ENCODE data around the gene NDFIP1.

Gene NDFIP1

DNA sequence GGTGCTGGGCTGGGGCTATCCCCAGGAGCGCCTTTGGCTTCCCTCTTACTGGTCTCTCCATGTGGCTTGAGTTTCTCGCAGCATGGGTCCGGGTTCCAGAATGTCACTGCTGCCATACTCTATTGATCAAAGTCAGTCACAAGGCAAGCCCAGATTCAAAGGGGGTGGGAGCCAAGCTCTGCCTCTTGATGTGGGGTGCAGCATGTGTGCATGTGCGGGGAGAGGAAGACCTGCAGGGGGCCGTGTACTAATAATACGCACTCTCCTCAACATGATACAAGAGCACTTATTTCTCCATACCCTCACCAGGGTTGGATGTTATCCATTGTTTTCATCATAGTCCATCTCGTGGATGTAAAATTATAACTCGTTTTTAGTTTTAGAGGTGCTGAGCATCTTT, 81.2 kb downstream of the NDFIP1 start:
- DNase-seq (ENCODE audit: low spot score) = no peak

DNA sequence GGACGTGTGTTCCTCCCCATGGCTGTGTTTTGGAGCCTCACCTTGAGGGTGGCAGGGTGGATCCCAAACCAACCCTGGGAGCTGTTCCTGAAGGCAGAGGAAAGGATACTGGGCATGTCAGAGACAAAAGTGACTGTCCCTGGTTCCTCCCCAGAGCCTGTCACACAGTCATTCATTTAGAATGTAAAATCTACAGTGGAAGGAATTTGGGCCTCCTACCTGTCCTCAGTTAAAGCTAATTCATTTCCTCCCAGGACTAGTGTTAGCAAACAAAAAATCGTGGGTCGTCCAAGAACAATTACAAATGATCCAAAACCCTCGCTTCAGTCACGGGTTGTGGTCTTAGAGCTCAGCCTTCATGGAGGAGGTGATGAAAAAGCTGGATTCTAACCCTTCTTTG, 83.2 kb downstream of the NDFIP1 start:
- no peak for DNase-seq (ENCODE audit: low spot score)

DNA sequence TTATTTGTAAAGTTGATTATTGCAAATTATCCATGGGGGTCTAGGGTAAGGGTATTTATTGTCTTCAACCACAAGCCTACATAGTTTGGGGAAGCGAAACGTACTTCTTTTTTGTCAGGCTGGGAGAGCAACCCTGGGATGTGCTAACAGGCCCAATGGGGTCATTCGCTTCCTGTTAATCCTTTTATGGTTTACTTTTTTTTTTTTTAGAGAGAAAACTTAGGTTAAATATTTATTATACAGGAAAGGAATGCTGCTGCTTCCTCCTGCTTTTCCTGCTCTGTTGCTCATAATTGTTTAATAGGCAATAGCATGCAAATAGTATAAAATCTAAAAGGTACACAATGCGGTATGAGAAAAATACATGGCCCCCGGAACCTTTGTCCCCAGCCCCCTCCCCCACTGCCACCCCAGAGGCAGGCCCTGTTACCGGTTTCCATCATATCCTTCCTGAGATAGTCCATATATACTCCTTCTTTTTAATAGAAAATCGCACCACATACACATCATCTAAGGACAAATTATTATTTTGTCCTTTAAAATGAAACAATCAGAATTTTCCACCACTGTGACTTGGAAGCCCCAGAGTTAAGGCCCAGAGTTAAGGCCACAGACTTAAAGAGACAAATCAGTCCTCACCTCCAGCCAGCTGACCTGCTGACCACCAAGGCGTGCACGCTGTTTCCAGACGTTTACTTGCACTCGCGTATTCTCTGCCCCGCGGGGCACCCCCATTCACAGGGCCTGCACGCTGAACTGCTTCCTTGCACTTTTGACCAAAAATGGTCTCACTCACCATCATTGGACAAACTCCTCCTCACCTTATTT, 83.9 kb downstream of the NDFIP1 start:
- DNase-seq (ENCODE audit: low spot score) = no peak

DNA sequence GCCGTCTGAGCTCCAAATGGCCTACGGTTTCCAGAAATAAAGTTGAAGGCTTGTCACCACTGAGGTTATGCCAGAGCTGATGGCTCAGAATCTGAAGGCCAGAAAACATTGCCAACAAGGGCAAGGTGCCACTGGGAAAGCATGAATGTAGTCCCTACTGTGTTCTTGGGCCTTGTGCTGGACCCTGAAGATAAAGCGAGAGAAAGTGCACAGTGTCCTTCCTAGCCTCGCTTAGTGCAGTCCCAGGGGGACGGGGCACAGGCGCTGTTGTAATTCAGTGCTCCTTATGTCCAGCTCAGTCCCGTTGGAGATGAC, 84.5 kb downstream of the NDFIP1 start:
- no peak for DNase-seq (ENCODE audit: low spot score)

DNA sequence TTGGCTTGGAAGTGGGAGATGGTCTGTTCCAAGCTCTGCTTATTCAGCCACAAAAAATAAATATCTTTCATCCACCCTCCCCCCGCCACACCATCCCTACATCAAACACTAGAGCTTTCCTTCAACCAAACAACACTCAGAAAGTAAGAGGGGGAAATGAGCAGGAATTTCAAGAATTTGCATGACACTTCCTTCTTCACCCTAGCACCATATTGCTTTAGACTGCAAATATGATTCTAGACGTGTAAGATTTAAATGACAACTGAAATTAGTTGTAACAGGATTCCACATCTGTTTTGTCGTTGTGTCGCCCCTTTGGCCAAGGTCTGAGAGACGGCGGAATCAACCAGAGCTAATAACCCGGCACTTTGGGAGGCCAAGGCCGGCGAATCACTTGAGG, 88.5 kb downstream of the NDFIP1 start:
- DNase-seq (ENCODE audit: low spot score) = no peak

DNA sequence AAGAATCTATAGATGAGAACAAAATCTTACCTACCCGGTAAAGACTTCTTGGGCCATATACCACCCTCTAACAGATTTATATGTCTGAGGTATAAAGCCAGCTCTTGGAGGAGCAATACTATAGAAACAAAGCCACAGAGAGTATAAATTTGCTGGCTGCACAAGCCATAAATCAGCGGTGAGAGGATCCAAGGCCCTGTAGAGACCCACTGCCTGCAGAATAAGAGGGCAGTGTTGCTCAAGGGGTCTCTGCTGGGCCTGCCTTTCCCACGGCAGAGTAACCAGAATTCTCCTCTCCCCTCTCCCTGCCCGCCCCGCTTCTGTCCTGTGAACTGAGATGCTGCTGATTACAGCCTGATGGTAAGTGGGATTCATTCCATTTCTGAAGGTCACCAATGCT, 89.2 kb downstream of the NDFIP1 start:
- DNase-seq (ENCODE audit: low spot score) = no peak

DNA sequence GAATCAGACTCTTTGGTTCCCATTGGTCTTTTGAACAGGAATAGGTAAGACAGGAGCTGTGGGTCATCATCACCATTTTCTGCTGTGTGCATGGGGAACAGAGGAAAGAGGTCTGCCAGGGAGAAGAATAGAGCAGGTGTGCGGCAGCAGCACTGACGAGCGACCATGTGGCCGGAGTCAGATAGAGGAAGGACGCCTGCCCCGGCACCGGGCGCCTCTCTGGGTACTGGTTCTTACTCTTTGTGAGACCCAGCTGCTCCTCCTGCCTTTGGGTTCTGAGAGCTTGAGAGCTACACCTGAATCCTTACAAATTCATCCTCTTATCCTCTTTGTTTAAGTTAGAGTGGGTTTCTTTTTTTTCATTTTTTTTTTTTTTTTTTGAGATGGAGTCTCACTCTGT, 90.8 kb downstream of the NDFIP1 start:
- DNase-seq (ENCODE audit: low spot score) = no peak

DNA sequence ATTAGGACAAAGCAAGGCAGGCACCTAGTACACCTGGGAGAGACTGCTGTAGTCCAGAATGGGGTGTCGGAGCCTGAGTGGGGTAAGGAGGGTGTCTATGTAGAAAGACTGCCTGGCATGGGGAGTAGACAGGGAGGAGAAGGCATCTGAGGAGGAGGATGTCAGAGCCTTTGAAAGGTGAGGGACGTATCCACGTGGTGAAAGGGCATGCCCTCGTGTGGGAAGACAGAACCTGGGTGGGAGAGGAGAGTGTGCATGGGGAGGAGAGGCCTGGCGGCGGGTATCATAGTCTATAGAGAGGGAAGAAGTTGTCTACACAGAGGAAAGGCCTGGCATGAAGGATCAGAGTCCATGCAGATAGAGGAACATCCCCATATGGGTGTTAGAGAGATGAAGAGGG, 91.8 kb downstream of the NDFIP1 start:
- no peak for DNase-seq (ENCODE audit: low spot score)

DNA sequence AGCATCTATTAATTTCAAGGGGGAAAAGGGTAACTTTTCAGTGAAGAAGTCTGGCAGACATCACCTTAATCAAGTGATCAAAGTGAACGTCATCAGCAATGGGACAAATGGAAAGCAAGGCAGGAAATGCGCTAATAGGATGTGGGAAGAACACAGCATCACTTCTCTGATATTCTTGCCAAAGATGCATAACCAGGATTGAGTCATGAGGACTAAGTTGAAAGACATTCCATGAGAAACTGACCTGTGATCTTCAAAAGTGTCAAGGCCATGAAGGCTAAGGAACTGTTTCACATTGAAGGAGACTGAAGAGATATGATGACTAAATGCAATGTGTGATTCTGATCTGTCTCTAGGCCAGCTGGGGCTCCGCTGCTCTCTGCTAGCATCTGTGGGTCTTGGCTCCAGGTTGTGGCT, 92.9 kb downstream of the NDFIP1 start:
- DNase-seq (ENCODE audit: low spot score) = no peak

DNA sequence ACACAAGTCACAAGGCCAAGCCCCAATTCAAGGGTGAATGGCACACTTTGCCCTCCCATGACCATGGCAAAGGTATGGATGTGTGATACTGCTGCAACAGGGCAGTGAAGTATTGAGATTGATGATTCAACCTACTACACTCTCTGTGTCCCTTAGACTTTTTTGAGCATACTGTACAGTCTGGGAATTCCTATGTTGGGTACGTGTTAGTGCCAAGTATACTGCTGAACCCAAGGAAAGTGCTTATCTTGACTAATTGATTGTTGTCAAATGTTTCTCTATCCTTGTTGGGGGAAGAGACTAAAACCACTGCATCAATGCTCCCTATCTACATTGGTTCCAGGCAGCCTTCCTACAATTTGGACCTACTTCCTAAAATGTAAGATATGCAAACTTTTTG, 93.7 kb downstream of the NDFIP1 start:
- no peak for DNase-seq (ENCODE audit: low spot score)
